ENCODE measurements around the gene COL27A1. TPM values are rescaled to one million over a fixed set of nuclear protein-coding genes. Genes with fewer than 3 reads are reported as not detected.

COL27A1 gene
- total and polyA plus RNA-seq, 2 donors (not counting 1 experiment from before 2014, with no cell fraction given): 0.16 to 0.27 TPM

DNA sequence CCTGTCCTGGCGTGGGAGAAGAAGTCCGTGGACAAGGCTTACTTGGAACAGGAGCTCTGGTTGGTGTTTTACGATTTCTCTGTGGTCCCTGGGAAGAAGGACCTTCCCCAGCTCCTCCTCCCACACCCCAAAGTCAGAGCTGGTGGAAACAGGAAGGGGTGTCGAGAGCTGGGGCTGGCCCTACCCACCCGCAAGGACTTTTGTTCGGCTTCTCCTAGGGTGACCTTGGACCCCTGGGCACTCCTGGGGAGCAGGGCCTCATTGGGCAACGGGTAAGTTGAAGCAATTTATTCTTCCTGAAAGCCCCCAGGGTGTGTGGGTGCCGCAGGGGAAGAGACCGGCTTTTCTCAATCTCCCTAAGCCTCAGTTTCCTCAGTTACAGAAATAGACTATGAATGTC is 113.7 kb downstream of the COL27A1 start:
- CTCF ChIA-PET: no interaction called here
- Mint-ChIP-seq H3K4me1 (no peaks in the 10 kb centered on the region), H3K9me3 (ENCODE audit: insufficient read depth) (no peaks in the 10 kb centered on the region)

More for the DNA sequence above, 113.7 kb downstream of the COL27A1 start:
- TF ChIP-seq CTCF (IDR thresholded peaks at IDR 0.05) (no peak), EZH2 (IDR thresholded peaks at IDR 0.05; ENCODE audit: borderline replicate concordance, insufficient read depth, low read depth, low read length, poor library complexity, severe bottlenecking) (no peak)
- H3K36me3 ChIP-seq (replicated peaks in 1 of 2; ENCODE audit: control extremely low read depth in 1 of 2, control insufficient read depth in 1 of 2, extremely low read depth in 1 of 2, insufficient read depth in 2 of 2, low read length in 1 of 2): no peaks in the 10 kb centered on the region
- H3K9me3 ChIP-seq (ENCODE audit: control extremely low read depth in 1 of 3, control insufficient read depth in 2 of 3, insufficient read depth in 1 of 3, low read length in 2 of 3): no peaks in the 10 kb centered on the region
- H3K4me3 Mint-ChIP-seq: no peak overlapping the region
- no peak for DNase-seq
- H3K27ac Mint-ChIP-seq: no peak overlapping the region
- POLR2A ChIA-PET: no interaction called here
- no peaks in the 10 kb centered on the region for H3K27me3 ChIP-seq (replicated peaks in 1 of 4; ENCODE audit: control extremely low read depth in 1 of 4, control insufficient read depth in 3 of 4, insufficient read depth in 4 of 4, low read length in 3 of 4)
- H3K9ac ChIP-seq (ENCODE audit: low read length): no peak overlapping the region
- H3K4me1 ChIP-seq (ENCODE audit: control insufficient read depth in 2 of 2, insufficient read depth in 2 of 2, low read length in 2 of 2): no peaks in the 10 kb centered on the region
- ATAC-seq (ENCODE audit: low read depth): no peak
- WGBS (ENCODE audit: insufficient coverage): 94% methylated on average over 3 of the region's 9 CpGs
- no peak overlapping the region for H2AFZ ChIP-seq (ENCODE audit: insufficient read depth, low read depth, low read length, poor library complexity, severe bottlenecking)
- no peaks in the 10 kb centered on the region for H3K79me2 ChIP-seq (ENCODE audit: control insufficient read depth, insufficient read depth, low read length)
- H3K27me3 Mint-ChIP-seq: peaks cover 12% of the 10 kb centered on the region
- H4K20me1 ChIP-seq (ENCODE audit: control insufficient read depth, insufficient read depth, low read length, poor library complexity, severe bottlenecking): no peaks in the 10 kb centered on the region
- H3K4me2 ChIP-seq (replicated peaks; ENCODE audit: low read depth, low read length, poor library complexity, severe bottlenecking): no peak overlapping the region
- H3K27ac ChIP-seq (ENCODE audit: low read length in 2 of 2): no peak overlapping the region
- intact Hi-C loops (cut with micrococcal nuclease): no loop called here
- H3K4me3 ChIP-seq (ENCODE audit: control extremely low read depth in 1 of 5, extremely low read depth in 1 of 5, insufficient read depth in 1 of 5, low read depth in 2 of 5, low read length in 4 of 5): no peak overlapping the region
